K562 (cell line): ENCODE measurements around the gene DNAH8. TPM values are rescaled to one million over a fixed set of nuclear protein-coding genes. Genes with fewer than 3 reads are reported as not detected.

Experiments used
- MGA ChIP-seq: fragments of 450-650 bp; IDR thresholded peaks from 2 replicates; pipeline ENCODE4 v1.6.1; 2016; ENCODE audit warnings: mild to moderate bottlenecking, moderate library complexity
- SMAD1 ChIP-seq: fragments of 150-350 bp; IDR thresholded peaks from 2 replicates; pipeline ENCODE4 v1.6.1; 2014; ENCODE audit warnings: low read length, low read depth; ENCODE audit not compliant: partially characterized antibody
- polyA plus RNA-seq, 8 experiments: library from polyadenylated mRNA; depleted of rRNA in 4 of 8; stranded (reverse) in 5 of 8; unstranded in 3 of 8; fragments of >200 nt; fragmentation: Nextera tagmentation in 2 of 8; fragmentation: Illumina TruSeq in 1 of 8; extraction: Ambion mirVana in 2 of 8; extraction: Trizol in 1 of 8; gene quantifications; 2 replicates each; pipeline versions ENCODE4 v1.2.1 to v1.2.3, GENCODE V29; 2011 to 2014; ENCODE audit warnings: inconsistent platforms in 1 of 8, missing spikeins in 1 of 8
- total RNA-seq, 7 experiments: library from RNA; depleted of rRNA in 6 of 7; stranded (reverse); fragments of >200 nt in 6 of 7; fragmentation: Illumina TruSeq in 2 of 7; extraction: Trizol in 2 of 7; gene quantifications; 2 replicates each; pipeline versions ENCODE4 v1.2.1 to v1.2.3, GENCODE V29; 2011 to 2021; ENCODE audit warnings: low replicate concordance in 1 of 7
- TF ChIP-seq, protein P1 (sequence below): IDR thresholded peaks from 2 replicates; pipeline ENCODE4 v1.6.1; 2016; ENCODE audit warnings: missing genetic modification characterization, missing compliant biosample characterization

The DNAH8 gene
- total and polyA plus RNA-seq, 9 of the 15 experiments (the other 6 are each of a cell fraction or from before 2014, with no cell fraction given): 1.2 to 4.2 (median 2.9) TPM

GRCh38 chr6:38818691-38819090, 103.6 kb downstream of the DNAH8 start (continued):
- TF ChIP-seq, protein P1, sequence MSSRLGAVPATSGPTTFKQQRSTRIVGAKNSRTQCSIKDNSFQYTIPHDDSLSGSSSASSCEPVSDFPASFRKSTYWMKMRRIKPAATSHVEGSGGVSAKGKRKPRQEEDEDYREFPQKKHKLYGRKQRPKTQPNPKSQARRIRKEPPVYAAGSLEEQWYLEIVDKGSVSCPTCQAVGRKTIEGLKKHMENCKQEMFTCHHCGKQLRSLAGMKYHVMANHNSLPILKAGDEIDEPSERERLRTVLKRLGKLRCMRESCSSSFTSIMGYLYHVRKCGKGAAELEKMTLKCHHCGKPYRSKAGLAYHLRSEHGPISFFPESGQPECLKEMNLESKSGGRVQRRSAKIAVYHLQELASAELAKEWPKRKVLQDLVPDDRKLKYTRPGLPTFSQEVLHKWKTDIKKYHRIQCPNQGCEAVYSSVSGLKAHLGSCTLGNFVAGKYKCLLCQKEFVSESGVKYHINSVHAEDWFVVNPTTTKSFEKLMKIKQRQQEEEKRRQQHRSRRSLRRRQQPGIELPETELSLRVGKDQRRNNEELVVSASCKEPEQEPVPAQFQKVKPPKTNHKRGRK: no peak
- TF ChIP-seq SMAD1: no peak
- TF ChIP-seq MGA: no peak
